MM.1S (cell line): ENCODE measurements around the gene NABP2.

ENCODE experiments used
- DNase-seq: peaks from one replicate; pipeline ENCODE4 v3.0.0-alpha.2; 2015
- H2AFZ ChIP-seq: fragments of 300-600 bp; sonication (generic); 2 replicates; pipeline ENCODE4 v1.6.0; 2016; ENCODE audit warnings: antibody characterized with exemption, low read length
- H3F3A ChIP-seq: fragments of 300-600 bp; sonication (generic); 2 replicates; pipeline ENCODE4 v1.6.1; 2016; ENCODE audit warnings: mild to moderate bottlenecking, antibody characterized with exemption, low read length, moderate library complexity, mixed read lengths; ENCODE audit not compliant: insufficient read depth
- H3K27ac ChIP-seq: fragments of 300-600 bp; sonication (generic); 2 replicates; pipeline ENCODE4 v1.5.1; 2016; ENCODE audit warnings: mild to moderate bottlenecking, low read length
- H3K27me3 ChIP-seq: fragments of 300-600 bp; sonication (generic); replicated peaks from 2 replicates; pipeline ENCODE4 v1.6.0; 2016; ENCODE audit warnings: low read length; ENCODE audit not compliant: insufficient read depth
- H3K36me3 ChIP-seq: fragments of 300-600 bp; sonication (generic); replicated peaks from 2 replicates; pipeline ENCODE4 v1.6.1; 2016; ENCODE audit warnings: mild to moderate bottlenecking, low read length, mixed read lengths; ENCODE audit not compliant: insufficient read depth
- H3K4me1 ChIP-seq: fragments of 300-600 bp; sonication (generic); 2 replicates; pipeline ENCODE4 v1.6.1; 2016; ENCODE audit warnings: low read length, mixed read lengths
- H3K4me2 ChIP-seq: fragments of 300-600 bp; sonication (generic); 2 replicates; pipeline ENCODE4 v1.6.0; 2016; ENCODE audit warnings: low read depth, low read length
- H3K4me3 ChIP-seq: fragments of 300-600 bp; sonication (generic); 2 replicates; pipeline ENCODE4 v1.5.1; 2016; ENCODE audit warnings: low read length, mixed read lengths
- H3K79me2 ChIP-seq: fragments of 300-600 bp; sonication (generic); 2 replicates; pipeline ENCODE4 v1.6.1; 2016; ENCODE audit warnings: mixed run types, low read length, mixed read lengths
- H3K9ac ChIP-seq: fragments of 300-600 bp; sonication (generic); 2 replicates; pipeline ENCODE4 v1.6.1; 2016; ENCODE audit warnings: low read length, mixed read lengths
- H3K9me2 ChIP-seq: fragments of 300-600 bp; sonication (generic); replicated peaks from 2 replicates; pipeline ENCODE4 v1.6.1; 2016; ENCODE audit warnings: mild to moderate bottlenecking, low read length, mixed read lengths; ENCODE audit not compliant: insufficient read depth
- H3K9me3 ChIP-seq: fragments of 300-600 bp; sonication (generic); replicated peaks from 2 replicates; pipeline ENCODE4 v1.6.1; 2016; ENCODE audit warnings: mild to moderate bottlenecking, low read length, mixed read lengths; ENCODE audit not compliant: insufficient read depth
- H4K20me1 ChIP-seq: fragments of 300-600 bp; sonication (generic); 2 replicates; pipeline ENCODE4 v1.6.1; 2016; ENCODE audit warnings: mild to moderate bottlenecking, low read length, moderate library complexity, mixed read lengths; ENCODE audit not compliant: insufficient read depth
- CTCF ChIP-seq: fragments of 300-600 bp; sonication (generic); IDR thresholded peaks from 2 replicates; pipeline ENCODE4 v1.5.1; 2016; ENCODE audit warnings: antibody characterized with exemption, low read length, mixed read lengths
- EZH2 ChIP-seq: fragments of 300-600 bp; sonication (generic); optimal IDR thresholded peaks from 2 replicates; pipeline ENCODE3; 2017; ENCODE audit warnings: low read depth, mild to moderate bottlenecking, antibody characterized with exemption, low read length, mixed read lengths
- EZH2phosphoT487 ChIP-seq: fragments of 300-600 bp; sonication (generic); IDR thresholded peaks from 2 replicates; pipeline ENCODE4 v1.6.1; 2018; ENCODE audit warnings: antibody characterized with exemption, low read length

Gene NABP2

GRCh38 chr12:56188131-56188777 is 35.9 kb upstream of the NABP2 start:
- Histone ChIP-seq H4K20me1 (no peaks in the 10 kb centered on the region), H3K27me3 (no peaks in the 10 kb centered on the region), H3K79me2 (peaks cover 47% of the 10 kb centered on the region), H3F3A (peaks cover 14% of the 10 kb centered on the region), H3K9ac (peak overlapping the region; percentile 63), H3K27ac (no peak overlapping the region), H3K4me3 (peak overlapping the region; percentile 91), H3K4me1 (peaks cover 25% of the 10 kb centered on the region), H3K4me2 (peak overlapping the region; percentile 79), H2AFZ (no peak overlapping the region), H3K9me2 (no peaks in the 10 kb centered on the region), H3K9me3 (no peaks in the 10 kb centered on the region), H3K36me3 (0 out of 2 replicates have a peak, but pooled peaks cover 11% of the 10 kb centered on the region)
- no peak for DNase-seq
- no peak for TF ChIP-seq EZH2
- no peak for TF ChIP-seq CTCF
- no peak for TF ChIP-seq EZH2phosphoT487

- Histone ChIP-seq H2AFZ (peak overlapping the region; percentile 74), H3K9ac (peak overlapping the region; percentile 63), H3K4me3 (peak overlapping the region; percentile 91), H3K36me3 (0 out of 2 replicates have a peak, but pooled peaks cover 9% of the 10 kb centered on the region), H4K20me1 (no peaks in the 10 kb centered on the region), H3K9me2 (no peaks in the 10 kb centered on the region), H3K27me3 (no peaks in the 10 kb centered on the region), H3K9me3 (no peaks in the 10 kb centered on the region), H3K79me2 (peaks cover 44% of the 10 kb centered on the region), H3K4me1 (peaks cover 27% of the 10 kb centered on the region), H3F3A (peaks cover 14% of the 10 kb centered on the region), H3K4me2 (peak overlapping the region; percentile 79), H3K27ac (no peak overlapping the region)
- DNase-seq: no peak
- TF ChIP-seq EZH2 (no peak), CTCF (no peak), EZH2phosphoT487 (no peak)
These were observed 35.4 kb upstream of the NABP2 start for GRCh38 chr12:56188778-56189098.

GRCh38 chr12:56189099-56189917 is 34.8 kb upstream of the NABP2 start, which contains the start of gene SMARCC2:
SMARCC2 (minus strand) TSS chr12:56189483; CDS start chr12:56189461, 22 bp downstream.
- Histone ChIP-seq H3K79me2 (peaks cover 40% of the 10 kb centered on the region), H3K36me3 (0 out of 2 replicates have a peak, but pooled peaks cover 7% of the 10 kb centered on the region), H3K9me3 (no peaks in the 10 kb centered on the region), H4K20me1 (no peaks in the 10 kb centered on the region), H3K27ac (peak within 1 kb of the TSS; percentile 77), H3K4me2 (peak within 1 kb of the TSS; percentile 96), H2AFZ (peak within 1 kb of the TSS; percentile 100), H3K4me1 (peaks cover 27% of the 10 kb centered on the region), H3K4me3 (peak within 1 kb of the TSS; percentile 92), H3K9me2 (no peaks in the 10 kb centered on the region), H3F3A (peaks cover 14% of the 10 kb centered on the region), H3K27me3 (no peaks in the 10 kb centered on the region), H3K9ac (peak within 1 kb of the TSS; percentile 79)
- DNase-seq: peak; percentile 89
- TF ChIP-seq CTCF (peak; percentile 60), EZH2 (no peak)
